Measurements from ENCODE around the gene VPS33A. TPM values are rescaled to one million over a fixed set of nuclear protein-coding genes. Genes with fewer than 3 reads are reported as not detected.

The VPS33A gene
- polyA plus RNA-seq, 1 donor (not counting 4 experiments of a cell fraction or from before 2014, with no cell fraction given) = 17.5 TPM

GRCh38 chr12:122230798-122231197 lies 35.5 kb downstream of the VPS33A start:
- Histone ChIP-seq H3K36me3 (ENCODE audit: control insufficient read depth in 2 of 2, extremely low read depth in 1 of 2, insufficient read depth in 2 of 2, low read length in 2 of 2) (peaks cover 6 to 10% of the 10 kb centered on the region in 2 experiments), H3K79me2 (ENCODE audit: control insufficient read depth, insufficient read depth, low read length) (no peaks in the 10 kb centered on the region)
- dilution Hi-C loops (cut with MboI; ENCODE audit: extremely low pct_ligation_motif_present, low sequenced_read_pairs) = no loop called here

DNA sequence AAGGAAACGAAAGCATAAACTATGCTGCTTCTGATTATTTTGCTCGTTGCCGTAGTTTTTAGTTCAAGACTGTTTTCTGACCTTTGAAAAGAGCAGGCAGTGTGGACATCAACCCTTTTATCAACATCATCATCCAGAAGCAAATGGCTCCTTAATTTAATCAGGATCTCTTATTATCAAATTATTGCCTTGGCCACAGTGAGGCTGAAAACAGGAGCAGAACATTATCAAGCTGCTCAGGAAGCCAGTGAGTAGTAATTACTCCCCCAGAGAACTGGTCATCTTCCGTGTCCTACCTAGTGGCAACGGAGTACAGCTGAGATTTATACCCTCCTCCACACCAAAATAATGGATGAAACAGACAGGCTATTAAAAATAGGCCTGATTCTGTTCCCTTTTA lies 38.2 kb downstream of the VPS33A start:
- FAIRE-seq = no peak
- no peak overlapping the region for H3K4me3 ChIP-seq (ENCODE audit: control insufficient read depth in 2 of 3, extremely low read depth in 1 of 3, insufficient read depth in 2 of 3, low read depth in 1 of 3, low read length in 3 of 3)
- H3K36me3 ChIP-seq (ENCODE audit: control insufficient read depth in 2 of 2, extremely low read depth in 1 of 2, insufficient read depth in 2 of 2, low read length in 2 of 2) = peaks cover 6 to 7% of the 10 kb centered on the region in 2 experiments
- peaks cover 16% of the 10 kb centered on the region for H3K4me1 ChIP-seq (ENCODE audit: control insufficient read depth, extremely low read depth, insufficient read depth, low read length)
- no peak for DNase-seq (ENCODE audit: low read depth, low spot score)
- H2AFZ ChIP-seq (ENCODE audit: control insufficient read depth, low read length) = no peak overlapping the region
- H3K4me2 ChIP-seq (ENCODE audit: control insufficient read depth, extremely low read depth, insufficient read depth, low read depth, low read length) = no peak overlapping the region
- no peak overlapping the region for H3K27ac ChIP-seq (ENCODE audit: control insufficient read depth, insufficient read depth, low read length)
- H3K9me3 ChIP-seq (ENCODE audit: control insufficient read depth, low read depth, low read length) = no peaks in the 10 kb centered on the region
- H3K9ac ChIP-seq (ENCODE audit: control insufficient read depth, extremely low read depth, insufficient read depth, low read length) = no peak overlapping the region
- TF ChIP-seq, protein P1, sequence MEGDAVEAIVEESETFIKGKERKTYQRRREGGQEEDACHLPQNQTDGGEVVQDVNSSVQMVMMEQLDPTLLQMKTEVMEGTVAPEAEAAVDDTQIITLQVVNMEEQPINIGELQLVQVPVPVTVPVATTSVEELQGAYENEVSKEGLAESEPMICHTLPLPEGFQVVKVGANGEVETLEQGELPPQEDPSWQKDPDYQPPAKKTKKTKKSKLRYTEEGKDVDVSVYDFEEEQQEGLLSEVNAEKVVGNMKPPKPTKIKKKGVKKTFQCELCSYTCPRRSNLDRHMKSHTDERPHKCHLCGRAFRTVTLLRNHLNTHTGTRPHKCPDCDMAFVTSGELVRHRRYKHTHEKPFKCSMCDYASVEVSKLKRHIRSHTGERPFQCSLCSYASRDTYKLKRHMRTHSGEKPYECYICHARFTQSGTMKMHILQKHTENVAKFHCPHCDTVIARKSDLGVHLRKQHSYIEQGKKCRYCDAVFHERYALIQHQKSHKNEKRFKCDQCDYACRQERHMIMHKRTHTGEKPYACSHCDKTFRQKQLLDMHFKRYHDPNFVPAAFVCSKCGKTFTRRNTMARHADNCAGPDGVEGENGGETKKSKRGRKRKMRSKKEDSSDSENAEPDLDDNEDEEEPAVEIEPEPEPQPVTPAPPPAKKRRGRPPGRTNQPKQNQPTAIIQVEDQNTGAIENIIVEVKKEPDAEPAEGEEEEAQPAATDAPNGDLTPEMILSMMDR (optimal IDR thresholded peaks at IDR 0.05 in 1 of 3, IDR thresholded peaks at IDR 0.05 in 1 of 3, conservative IDR thresholded peaks at IDR 0.05 in 1 of 3; ENCODE audit: extremely low read depth in 1 of 3, insufficient read depth in 2 of 3, low read length in 3 of 3) = no peak
- TF ChIP-seq EZH2 (IDR thresholded peaks at IDR 0.05; ENCODE audit: low read length) = no peak
- H4K20me1 ChIP-seq (ENCODE audit: control insufficient read depth, extremely low read depth, insufficient read depth, low read length) = no peaks in the 10 kb centered on the region
- dilution Hi-C loops (cut with MboI; ENCODE audit: extremely low pct_ligation_motif_present, low sequenced_read_pairs) = no loop called here
- no peaks in the 10 kb centered on the region for H3K27me3 ChIP-seq (ENCODE audit: control insufficient read depth, extremely low read depth, insufficient read depth, low read length)
- H3K9me1 ChIP-seq (ENCODE audit: control insufficient read depth, extremely low read depth, insufficient read depth, low read length) = peaks cover 3% of the 10 kb centered on the region
- peaks cover 26% of the 10 kb centered on the region for H3K79me2 ChIP-seq (ENCODE audit: control insufficient read depth, insufficient read depth, low read length)

More at GRCh38 chr12:122230798-122231197, 35.5 kb downstream of the VPS33A start:
- H2AFZ ChIP-seq (ENCODE audit: control insufficient read depth, low read length) = no peak overlapping the region
- TF ChIP-seq EZH2 (IDR thresholded peaks at IDR 0.05; ENCODE audit: low read length) = no peak
- TF ChIP-seq, protein P1 (optimal IDR thresholded peaks at IDR 0.05 in 1 of 3, IDR thresholded peaks at IDR 0.05 in 1 of 3, conservative IDR thresholded peaks at IDR 0.05 in 1 of 3; ENCODE audit: extremely low read depth in 1 of 3, insufficient read depth in 2 of 3, low read length in 3 of 3) = no peak
- no peak overlapping the region for H3K4me2 ChIP-seq (ENCODE audit: control insufficient read depth, extremely low read depth, insufficient read depth, low read depth, low read length)
- H4K20me1 ChIP-seq (ENCODE audit: control insufficient read depth, extremely low read depth, insufficient read depth, low read length) = no peaks in the 10 kb centered on the region
- H3K27me3 ChIP-seq (ENCODE audit: control insufficient read depth, extremely low read depth, insufficient read depth, low read length) = no peaks in the 10 kb centered on the region
- H3K9me1 ChIP-seq (ENCODE audit: control insufficient read depth, extremely low read depth, insufficient read depth, low read length) = no peaks in the 10 kb centered on the region
- no peak overlapping the region for H3K9ac ChIP-seq (ENCODE audit: control insufficient read depth, extremely low read depth, insufficient read depth, low read length)
- FAIRE-seq = no peak
- no peak for DNase-seq (ENCODE audit: low read depth, low spot score)
- H3K27ac ChIP-seq (ENCODE audit: control insufficient read depth, insufficient read depth, low read length) = no peak overlapping the region
- no peak overlapping the region for H3K4me3 ChIP-seq (ENCODE audit: control insufficient read depth in 2 of 3, extremely low read depth in 1 of 3, insufficient read depth in 2 of 3, low read depth in 1 of 3, low read length in 3 of 3)
- H3K9me3 ChIP-seq (ENCODE audit: control insufficient read depth, low read depth, low read length) = no peaks in the 10 kb centered on the region
- peaks cover 8% of the 10 kb centered on the region for H3K4me1 ChIP-seq (ENCODE audit: control insufficient read depth, extremely low read depth, insufficient read depth, low read length)

Data from keratinocyte (primary cell).